GM21576 (cell line): ENCODE results near the gene GABRG3.
"Not testable (repeated sequence)": the region's sequence is repeated elsewhere in the genome, so short reads cannot be mapped to it uniquely, and the experiment has no call there.

Experiments
- ATAC-seq: cut with Tn5 transposase; IDR thresholded peaks from one replicate; pipeline ENCODE4 v1.9.1; 2021; ENCODE audit warnings: mild to moderate bottlenecking, moderate library complexity; ENCODE audit not compliant: unreplicated experiment

Gene GABRG3

GRCh38 chr15:26985050-26985449 lies 14.1 kb downstream of the GABRG3 start:
- ATAC-seq, result no peak

- no peak for ATAC-seq
Observed at GRCh38 chr15:26996250-26996649, 25.3 kb downstream of the GABRG3 start.

- ATAC-seq, result not testable (repeated sequence)
Observed at GRCh38 chr15:27003003-27003402, 32.0 kb downstream of the GABRG3 start.

- ATAC-seq, result not testable (repeated sequence)
Observed at GRCh38 chr15:27004226-27004625, 33.2 kb downstream of the GABRG3 start.

- ATAC-seq, result no peak
Observed at GRCh38 chr15:27017168-27017809, 46.3 kb downstream of the GABRG3 start.

GRCh38 chr15:27019687-27020086 lies 48.7 kb downstream of the GABRG3 start:
- no peak for ATAC-seq

GRCh38 chr15:27025481-27025966 lies 54.5 kb downstream of the GABRG3 start:
- ATAC-seq, result no peak

- no peak for ATAC-seq
Observed at GRCh38 chr15:27027229-27027628, 56.2 kb downstream of the GABRG3 start.

- no peak for ATAC-seq
Observed at GRCh38 chr15:27028858-27029477, 58.0 kb downstream of the GABRG3 start.

- ATAC-seq, result no peak
Observed at GRCh38 chr15:27036210-27036609, 65.2 kb downstream of the GABRG3 start.

GRCh38 chr15:27037501-27037900 lies 66.5 kb downstream of the GABRG3 start:
- no peak for ATAC-seq

GRCh38 chr15:27039152-27039551 lies 68.2 kb downstream of the GABRG3 start:
- no peak for ATAC-seq

- ATAC-seq, result no peak
Observed at GRCh38 chr15:27042230-27042629, 71.2 kb downstream of the GABRG3 start.

GRCh38 chr15:27042646-27043045 lies 71.7 kb downstream of the GABRG3 start:
- ATAC-seq, result no peak

GRCh38 chr15:27043770-27044169 lies 72.8 kb downstream of the GABRG3 start:
- no peak for ATAC-seq

- ATAC-seq, result no peak
Observed at GRCh38 chr15:27045796-27046195, 74.8 kb downstream of the GABRG3 start.

- ATAC-seq, result no peak
Observed at GRCh38 chr15:27046880-27047279, 75.9 kb downstream of the GABRG3 start.

- ATAC-seq, result no peak
Observed at GRCh38 chr15:27050163-27050562, 79.2 kb downstream of the GABRG3 start.

- ATAC-seq, result no peak
Observed at GRCh38 chr15:27054426-27054825, 83.4 kb downstream of the GABRG3 start.

- no peak for ATAC-seq
Observed at GRCh38 chr15:27057904-27058645, 87.1 kb downstream of the GABRG3 start.

- no peak for ATAC-seq
Observed at GRCh38 chr15:27058939-27059338, 88.0 kb downstream of the GABRG3 start.
